Esophagus squamous epithelium (tissue), 4 donors: ENCODE measurements around the gene BEST2.

Experiments
- POLR2A ChIP-seq, 4 donors: fragments of 450-650 bp; IDR thresholded peaks; one replicate each; pipeline ENCODE4 v1.6.1; 2017; ENCODE audit warnings: antibody characterized with exemption in 4 of 4, mild to moderate bottlenecking in 4 of 4, moderate library complexity in 3 of 4
- TF ChIP-seq, protein P1 (sequence below), 6 experiments: fragments of 450-650 bp in 4 of 6; fragments of 200-600 bp in 2 of 6; sonication (generic) in 2 of 6; IDR thresholded peaks; one replicate each; pipeline ENCODE4 v1.5.1; 2016 to 2019; ENCODE audit warnings: antibody characterized with exemption in 6 of 6, mild to moderate bottlenecking in 4 of 6, moderate library complexity in 4 of 6

DNA sequence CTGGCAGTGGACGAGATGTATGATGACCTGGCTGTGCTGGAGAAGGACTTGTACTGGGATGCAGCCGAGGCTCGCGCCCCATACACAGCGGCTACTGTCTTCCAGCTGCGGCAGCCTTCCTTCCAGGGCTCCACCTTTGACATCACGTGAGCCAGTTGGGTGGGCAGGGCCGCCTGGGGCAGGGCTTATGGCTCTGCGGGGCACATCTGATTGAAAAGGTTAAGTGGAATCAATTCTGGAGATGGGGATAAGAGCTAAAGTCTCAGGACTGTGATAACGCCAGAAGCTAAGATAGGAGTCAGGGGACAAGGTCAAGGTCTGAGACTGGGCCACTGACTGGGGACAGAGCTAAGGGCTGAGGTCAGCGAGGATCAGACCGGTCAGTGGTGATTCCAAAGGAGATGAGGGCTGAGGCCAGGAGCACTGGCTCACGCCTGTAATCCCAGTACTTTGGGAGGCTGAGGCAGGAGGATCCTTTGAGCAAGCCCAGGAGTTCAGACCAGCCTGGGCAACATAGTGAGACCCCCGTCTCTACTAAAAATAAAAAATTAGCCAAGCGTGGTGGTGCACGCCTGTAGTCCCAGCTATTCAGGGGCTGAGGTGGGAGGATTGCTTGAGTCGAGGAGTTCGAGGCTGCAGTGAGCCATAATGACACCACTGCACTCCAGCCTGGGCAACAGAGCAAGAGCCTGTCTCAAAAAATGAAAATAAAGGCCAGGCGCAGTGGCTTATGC lies 4.7 kb downstream of the BEST2 start:
- TF ChIP-seq, protein P1, sequence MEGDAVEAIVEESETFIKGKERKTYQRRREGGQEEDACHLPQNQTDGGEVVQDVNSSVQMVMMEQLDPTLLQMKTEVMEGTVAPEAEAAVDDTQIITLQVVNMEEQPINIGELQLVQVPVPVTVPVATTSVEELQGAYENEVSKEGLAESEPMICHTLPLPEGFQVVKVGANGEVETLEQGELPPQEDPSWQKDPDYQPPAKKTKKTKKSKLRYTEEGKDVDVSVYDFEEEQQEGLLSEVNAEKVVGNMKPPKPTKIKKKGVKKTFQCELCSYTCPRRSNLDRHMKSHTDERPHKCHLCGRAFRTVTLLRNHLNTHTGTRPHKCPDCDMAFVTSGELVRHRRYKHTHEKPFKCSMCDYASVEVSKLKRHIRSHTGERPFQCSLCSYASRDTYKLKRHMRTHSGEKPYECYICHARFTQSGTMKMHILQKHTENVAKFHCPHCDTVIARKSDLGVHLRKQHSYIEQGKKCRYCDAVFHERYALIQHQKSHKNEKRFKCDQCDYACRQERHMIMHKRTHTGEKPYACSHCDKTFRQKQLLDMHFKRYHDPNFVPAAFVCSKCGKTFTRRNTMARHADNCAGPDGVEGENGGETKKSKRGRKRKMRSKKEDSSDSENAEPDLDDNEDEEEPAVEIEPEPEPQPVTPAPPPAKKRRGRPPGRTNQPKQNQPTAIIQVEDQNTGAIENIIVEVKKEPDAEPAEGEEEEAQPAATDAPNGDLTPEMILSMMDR (IDR thresholded peaks at IDR 0.05) = no peak
- no peak for TF ChIP-seq POLR2A (IDR thresholded peaks at IDR 0.05)
